T-helper 9 cell (primary cell): ENCODE measurements around the gene TULP1.
"Not testable (repeated sequence)": the region's sequence is repeated elsewhere in the genome, so short reads cannot be mapped to it uniquely, and the experiment has no call there.

Source experiments
- DNase-seq: peaks from one replicate; pipeline ENCODE4 v3.0.0-alpha.2; 2020
- total RNA-seq, 2 donors: gene quantifications; one replicate each; lab custom pipeline; 2026; lab: John Stamatoyannopoulos, UW

Gene TULP1
- 0 reads per million in 2 donors for total RNA-seq

GRCh38 chr6:35512740-35513139, at the start of gene TULP1:
Gene TULP1, minus strand, starts transcription at chr6:35512896. Its CDS starts 38 bp downstream, at chr6:35512858.
- DNase-seq, result no peak

- DNase-seq, result no peak
Measured at GRCh38 chr6:35562060-35562459, 49.4 kb upstream of the TULP1 start.

- DNase-seq, result no peak
Measured at GRCh38 chr6:35561113-35561512, 48.4 kb upstream of the TULP1 start.

- DNase-seq, result no peak
Measured at GRCh38 chr6:35558571-35558970, 45.9 kb upstream of the TULP1 start.

- no peak for DNase-seq
Measured at GRCh38 chr6:35557239-35557638, 44.5 kb upstream of the TULP1 start.

- no peak for DNase-seq
Measured at GRCh38 chr6:35554811-35555210, 42.1 kb upstream of the TULP1 start.

- no peak for DNase-seq
Measured at GRCh38 chr6:35553315-35553714, 40.6 kb upstream of the TULP1 start.

GRCh38 chr6:35552285-35552917, 39.7 kb upstream of the TULP1 start:
- peak; percentile 63 for DNase-seq

GRCh38 chr6:35550437-35550836, 37.7 kb upstream of the TULP1 start:
- DNase-seq, result no peak

GRCh38 chr6:35547676-35548075, 35.0 kb upstream of the TULP1 start:
- DNase-seq, result no peak

- no peak for DNase-seq
Measured at GRCh38 chr6:35544769-35545361, 32.2 kb upstream of the TULP1 start.

GRCh38 chr6:35543459-35544193, 30.9 kb upstream of the TULP1 start:
- DNase-seq, result no peak

- no peak for DNase-seq
Measured at GRCh38 chr6:35541836-35542235, 29.1 kb upstream of the TULP1 start.

- DNase-seq, result no peak
Measured at GRCh38 chr6:35539223-35539622, 26.5 kb upstream of the TULP1 start.

- not testable (repeated sequence) for DNase-seq
Measured at GRCh38 chr6:35535847-35536246, 23.2 kb upstream of the TULP1 start.

- DNase-seq, result no peak
Measured at GRCh38 chr6:35534407-35535170, 21.9 kb upstream of the TULP1 start.

- DNase-seq, result no peak
Measured at GRCh38 chr6:35533981-35534380, 21.3 kb upstream of the TULP1 start.

- no peak for DNase-seq
Measured at GRCh38 chr6:35532126-35532525, 19.4 kb upstream of the TULP1 start.

- no peak for DNase-seq
Measured at GRCh38 chr6:35524380-35525020, 11.8 kb upstream of the TULP1 start.

GRCh38 chr6:35522660-35523658, 10.3 kb upstream of the TULP1 start:
- DNase-seq, result peak; percentile 76

GRCh38 chr6:35522151-35522550, 9.5 kb upstream of the TULP1 start:
- DNase-seq, result no peak
